Skeletal muscle tissue (tissue), 4 donors: ENCODE results near the gene SFMBT2. TPM values are rescaled to one million over a fixed set of nuclear protein-coding genes. Genes with fewer than 3 reads are reported as not detected.
"Not testable (repeated sequence)": the region's sequence is repeated elsewhere in the genome, so short reads cannot be mapped to it uniquely, and the experiment has no call there.

ENCODE experiments used
- H3K27ac ChIP-seq: one replicate; pipeline ENCODE4 v1.7.0; 2013; ENCODE audit warnings: mild to moderate bottlenecking, low read depth, low read length, inconsistent platforms
- H3K27me3 ChIP-seq, 3 donors: one replicate each; pipeline ENCODE4 v1.7.0; 2013; ENCODE audit warnings: low read length in 3 of 3; ENCODE audit not compliant: control insufficient read depth in 3 of 3, insufficient read depth in 3 of 3
- H3K36me3 ChIP-seq, 3 donors: one replicate each; pipeline ENCODE4 v1.7.0; 2013; ENCODE audit warnings: low read length in 3 of 3; ENCODE audit not compliant: control insufficient read depth in 3 of 3, insufficient read depth in 3 of 3
- H3K4me1 ChIP-seq, 3 donors: one replicate each; pipeline ENCODE4 v1.7.0; 2013; ENCODE audit warnings: low read length in 3 of 3, mild to moderate bottlenecking in 3 of 3; ENCODE audit not compliant: control insufficient read depth in 3 of 3, insufficient read depth in 3 of 3
- H3K4me3 ChIP-seq, 3 donors: one replicate each; pipeline ENCODE4 v1.7.0; 2013; ENCODE audit warnings: low read length in 3 of 3
- H3K9ac ChIP-seq, 3 donors: one replicate each; pipeline ENCODE4 v1.7.0; 2013; ENCODE audit warnings: low read length in 3 of 3, mild to moderate bottlenecking in 3 of 3, moderate library complexity in 2 of 3, low read depth in 1 of 3
- H3K9me3 ChIP-seq, 3 donors: one replicate each; pipeline ENCODE4 v1.7.0; 2013; ENCODE audit warnings: low read length in 3 of 3; ENCODE audit not compliant: control insufficient read depth in 3 of 3
- total RNA-seq: library from RNA; depleted of rRNA; stranded (reverse); fragments of >200 nt; gene quantifications from one replicate; pipeline ENCODE4 v1.2.3, GENCODE V29; 2014
- donor health status: Osteomylitis.

Gene SFMBT2
- total RNA-seq, 1 donor from 2014 or later, result 12.5 TPM

- Histone ChIP-seq H3K4me1 (peaks cover 5 to 17% (median 15%) of the 10 kb centered on the region in 3 donors), H3K36me3 (no peaks in the 10 kb centered on the region), H3K4me3 (no peak overlapping the region), H3K9ac (no peak overlapping the region), H3K9me3 (no peaks in the 10 kb centered on the region), H3K27me3 (no peaks in the 10 kb centered on the region), H3K27ac (no peak overlapping the region)
Observed at GRCh38 chr10:7317786-7318446, 92.9 kb downstream of the SFMBT2 start.

DNA sequence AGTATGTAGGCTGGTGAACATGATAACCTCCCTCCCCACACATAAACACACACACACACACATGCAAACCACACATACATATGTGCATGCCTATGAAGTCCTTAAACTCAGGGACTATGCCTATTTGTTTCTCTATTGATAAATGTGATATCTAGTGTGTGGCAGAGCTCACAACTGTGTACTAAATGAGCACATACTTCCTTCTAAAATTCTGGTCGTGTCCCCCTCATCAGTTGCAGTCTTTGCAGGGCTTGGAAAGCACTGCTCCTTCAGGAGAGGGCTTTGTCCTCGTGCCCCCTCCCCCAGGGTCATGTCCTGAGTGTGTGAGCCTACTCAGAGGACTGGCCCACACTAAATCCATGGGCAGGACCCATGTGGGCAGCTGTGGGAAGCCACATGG lies 94.0 kb downstream of the SFMBT2 start:
- no peak overlapping the region for H3K4me3 ChIP-seq
- no peaks in the 10 kb centered on the region for H3K36me3 ChIP-seq
- peaks cover 5 to 17% (median 15%) of the 10 kb centered on the region in 3 donors for H3K4me1 ChIP-seq
- H3K9ac ChIP-seq, result no peak overlapping the region
- H3K9me3 ChIP-seq, result no peaks in the 10 kb centered on the region
- no peaks in the 10 kb centered on the region for H3K27me3 ChIP-seq
- no peak overlapping the region for H3K27ac ChIP-seq

GRCh38 chr10:7315906-7316305 lies 94.9 kb downstream of the SFMBT2 start:
- H3K4me1 ChIP-seq, result peaks cover 5 to 17% (median 15%) of the 10 kb centered on the region in 3 donors
- no peak overlapping the region for H3K4me3 ChIP-seq
- no peaks in the 10 kb centered on the region for H3K36me3 ChIP-seq
- no peaks in the 10 kb centered on the region for H3K9me3 ChIP-seq
- no peaks in the 10 kb centered on the region for H3K27me3 ChIP-seq
- H3K9ac ChIP-seq, result no peak overlapping the region
- H3K27ac ChIP-seq, result no peak overlapping the region

DNA sequence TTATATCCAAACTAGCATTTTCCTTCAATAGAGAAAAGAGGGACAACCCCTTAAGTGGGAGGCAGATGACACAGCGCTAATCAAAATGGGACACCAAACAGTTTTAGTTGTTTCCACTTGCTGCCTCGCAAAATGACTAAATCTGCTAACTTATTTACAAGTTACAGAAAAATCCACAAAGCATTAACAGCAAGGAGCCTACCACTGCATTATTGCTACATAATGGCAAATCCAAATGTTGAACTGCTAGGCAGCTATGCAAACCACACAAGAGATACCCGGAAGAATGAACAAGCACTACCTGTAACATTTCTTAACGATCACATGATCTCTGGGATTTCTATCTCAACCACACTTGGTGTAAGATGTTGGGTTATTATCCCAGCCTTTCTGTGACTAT lies 96.7 kb downstream of the SFMBT2 start:
- Histone ChIP-seq H3K36me3 (no peaks in the 10 kb centered on the region), H3K27me3 (no peaks in the 10 kb centered on the region), H3K9me3 (no peaks in the 10 kb centered on the region), H3K9ac (no peak overlapping the region), H3K4me3 (no peak overlapping the region), H3K27ac (no peak overlapping the region), H3K4me1 (peaks cover 7 to 8% (median 8%) of the 10 kb centered on the region in 3 donors)

GRCh38 chr10:7312488-7312857 lies 98.4 kb downstream of the SFMBT2 start:
- no peak overlapping the region for H3K4me3 ChIP-seq
- H3K27me3 ChIP-seq, result no peaks in the 10 kb centered on the region
- no peaks in the 10 kb centered on the region for H3K36me3 ChIP-seq
- H3K4me1 ChIP-seq, result peaks cover 0 to 2% (median 0%) of the 10 kb centered on the region in 3 donors
- H3K9ac ChIP-seq, result no peak overlapping the region
- H3K9me3 ChIP-seq, result no peaks in the 10 kb centered on the region
- H3K27ac ChIP-seq, result no peak overlapping the region

- not testable (repeated sequence) for H3K9ac ChIP-seq, H3K36me3 ChIP-seq, H3K4me3 ChIP-seq, H3K9me3 ChIP-seq, H3K27me3 ChIP-seq, H3K4me1 ChIP-seq, H3K27ac ChIP-seq
Observed at GRCh38 chr10:7311850-7312487, 98.9 kb downstream of the SFMBT2 start.

DNA sequence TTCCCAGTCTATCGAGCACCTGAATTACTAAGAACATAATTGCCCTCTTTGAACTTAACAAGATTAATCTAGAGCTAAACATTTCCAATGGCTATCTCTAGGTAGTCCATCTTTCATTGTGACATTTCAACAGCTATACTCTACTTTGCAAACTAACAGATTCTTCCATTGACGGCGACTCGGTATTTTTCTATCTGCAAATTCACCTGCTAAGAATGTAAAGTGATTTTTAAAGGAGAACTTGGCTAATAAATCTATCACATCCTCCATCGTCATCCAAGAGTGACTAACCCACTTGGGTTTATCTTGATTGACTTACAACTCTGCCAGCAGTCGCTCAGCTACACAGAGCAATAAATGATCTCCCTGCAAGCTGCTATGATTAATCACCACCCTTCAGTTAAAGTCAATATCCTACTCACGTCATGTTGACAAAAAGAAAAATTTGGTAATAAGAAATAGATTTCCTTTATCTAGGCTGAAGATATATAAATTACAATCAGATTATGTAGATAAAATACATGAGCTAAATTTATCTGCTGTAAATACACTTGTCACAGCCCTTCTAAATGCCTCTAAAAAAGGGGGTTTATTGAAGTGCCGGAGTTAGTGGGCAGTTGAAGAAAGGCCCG lies 99.5 kb downstream of the SFMBT2 start:
- H3K9me3 ChIP-seq, result no peaks in the 10 kb centered on the region
- H3K27me3 ChIP-seq, result no peaks in the 10 kb centered on the region
- no peak overlapping the region for H3K4me3 ChIP-seq
- H3K36me3 ChIP-seq, result no peaks in the 10 kb centered on the region
- H3K4me1 ChIP-seq, result peaks cover 0 to 2% (median 0%) of the 10 kb centered on the region in 3 donors
- no peak overlapping the region for H3K27ac ChIP-seq
- H3K9ac ChIP-seq, result no peak overlapping the region

DNA sequence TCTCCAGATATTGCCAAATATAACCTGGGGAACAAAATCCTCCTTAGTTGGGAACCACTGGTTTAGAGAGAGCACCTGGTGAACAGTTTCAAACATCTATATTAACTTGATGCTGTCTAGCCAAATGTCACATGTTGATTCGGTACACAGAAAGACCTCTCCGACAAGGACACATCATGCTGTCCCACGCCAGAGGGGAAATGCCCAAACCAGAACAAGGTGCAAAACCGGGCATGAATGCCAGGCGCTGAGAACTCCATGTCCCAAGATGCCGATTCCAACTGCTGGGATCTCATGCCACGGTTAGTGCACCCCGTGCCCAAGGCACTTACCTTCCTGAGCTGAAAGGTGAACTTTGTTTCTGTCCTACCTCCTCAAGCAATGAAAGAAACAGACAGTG lies 100.8 kb downstream of the SFMBT2 start:
- Histone ChIP-seq H3K27ac (no peak overlapping the region), H3K9me3 (no peaks in the 10 kb centered on the region), H3K4me3 (no peak overlapping the region), H3K36me3 (no peaks in the 10 kb centered on the region), H3K27me3 (no peaks in the 10 kb centered on the region), H3K9ac (no peak overlapping the region), H3K4me1 (peaks cover 0 to 2% (median 0%) of the 10 kb centered on the region in 3 donors)

GRCh38 chr10:7308826-7309225 lies 102.0 kb downstream of the SFMBT2 start:
- Histone ChIP-seq H3K9me3 (no peaks in the 10 kb centered on the region), H3K4me3 (no peak overlapping the region), H3K9ac (no peak overlapping the region), H3K4me1 (peaks cover 0 to 2% (median 0%) of the 10 kb centered on the region in 3 donors), H3K27me3 (no peaks in the 10 kb centered on the region), H3K36me3 (no peaks in the 10 kb centered on the region), H3K27ac (no peak overlapping the region)

DNA sequence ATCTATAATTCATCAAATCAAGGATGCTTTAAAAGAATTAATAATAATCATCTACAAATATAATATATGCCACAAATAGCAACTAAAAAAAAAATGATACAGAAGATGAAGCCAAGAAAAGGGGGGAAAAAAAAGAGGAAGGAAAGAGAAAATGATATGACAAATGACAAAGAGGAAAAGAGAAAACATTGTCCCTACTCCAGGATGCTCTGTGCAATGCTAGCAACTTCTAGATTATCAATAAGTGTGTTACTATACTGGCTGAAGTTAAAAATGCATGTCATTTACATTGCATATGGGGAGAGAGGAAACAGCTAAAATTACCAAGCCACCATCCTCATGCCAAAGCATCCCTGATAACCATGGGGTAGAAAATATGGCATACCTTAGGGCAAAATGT lies 104.2 kb downstream of the SFMBT2 start:
- no peaks in the 10 kb centered on the region for H3K9me3 ChIP-seq
- no peak overlapping the region for H3K27ac ChIP-seq
- peaks cover 0 to 4% (median 0%) of the 10 kb centered on the region in 3 donors for H3K4me1 ChIP-seq
- H3K27me3 ChIP-seq, result no peaks in the 10 kb centered on the region
- H3K4me3 ChIP-seq, result no peak overlapping the region
- no peak overlapping the region for H3K9ac ChIP-seq
- no peaks in the 10 kb centered on the region for H3K36me3 ChIP-seq
